Stomach (tissue), 19 donors: Measurements from ENCODE around the gene VMA21. TPM values are rescaled to one million over a fixed set of nuclear protein-coding genes. Genes with fewer than 3 reads are reported as not detected.

ENCODE experiments used
- DNase-seq, 2 donors: peaks; one replicate each; pipeline versions ENCODE4 v3.0.0 to v3.0.0-alpha.2; 2013 to 2019
- H3K27ac ChIP-seq, 5 donors: fragments of 200-600 bp in 4 of 5; sonication (generic) in 4 of 5; one replicate each; pipeline ENCODE4 v1.5.1; 2013 to 2019; ENCODE audit warnings: mild to moderate bottlenecking in 1 of 5, moderate library complexity in 1 of 5
- H3K27me3 ChIP-seq, 3 donors: fragments of 200-600 bp; sonication (generic); one replicate each; pipeline ENCODE4 v1.5.1; 2017 to 2019; ENCODE audit warnings: mixed run types in 1 of 3
- H3K36me3 ChIP-seq, 4 donors: fragments of 200-600 bp; sonication (generic); 1 replicate in 3 of 4; 2 replicates in 1 of 4; pipeline ENCODE4 v1.5.1; 2016 to 2019
- H3K4me1 ChIP-seq, 4 donors: fragments of 200-600 bp; sonication (generic); one replicate each; pipeline ENCODE4 v1.5.1; 2016 to 2019
- H3K4me3 ChIP-seq, 4 donors: fragments of 200-600 bp; sonication (generic) in 3 of 4; one replicate each; pipeline ENCODE4 v1.5.1; 2016 to 2019; ENCODE audit warnings: mild to moderate bottlenecking in 1 of 4
- H3K9me3 ChIP-seq, 4 donors: fragments of 200-600 bp; sonication (generic); one replicate each; pipeline ENCODE4 v1.5.1; 2016 to 2019
- CTCF ChIP-seq, 7 experiments: fragments of 450-650 bp in 4 of 7; fragments of 200-600 bp in 3 of 7; sonication (generic) in 3 of 7; IDR thresholded peaks; one replicate each; pipeline ENCODE4 v1.5.1; 2016 to 2019; ENCODE audit warnings: antibody characterized with exemption in 7 of 7, control low read depth in 2 of 7, mild to moderate bottlenecking in 1 of 7
- EP300 ChIP-seq: sonication (generic); formaldehyde crosslinking; IDR thresholded peaks from one replicate; pipeline ENCODE4 v1.6.1; 2017; ENCODE audit warnings: antibody characterized with exemption
- POLR2A ChIP-seq, 4 donors: fragments of 450-650 bp; IDR thresholded peaks; one replicate each; pipeline ENCODE4 v1.6.1; 2016; ENCODE audit warnings: antibody characterized with exemption in 4 of 4, control low read depth in 2 of 4, mild to moderate bottlenecking in 1 of 4, moderate library complexity in 1 of 4
- POLR2AphosphoS5 ChIP-seq, 3 donors: sonication (generic); formaldehyde crosslinking; IDR thresholded peaks; one replicate each; pipeline ENCODE4 v1.6.1; 2016; ENCODE audit warnings: antibody characterized with exemption in 3 of 3
- WGBS, 5 donors: extraction: QIAGEN DNeasy Blood & Tissue Kit in 3 of 5; methylation state at CpG; one replicate each; pipeline versions ENCODE4 v1.1.5 to v1.1.7; 2013 to 2018; 5-methylcytosine and 5-hydroxymethylcytosine counted together
- intact Hi-C: fragments of 100-400 bp; cut with DNase I; formaldehyde crosslinking; loops from one replicate; pipeline ENCODE4 v1.15.1; 2023; ENCODE audit warnings: low total_unique reads
- long read RNA-seq, 10 donors: transcript quantifications; one replicate each; lab custom pipeline, GENCODE V29; 2026
- polyA plus RNA-seq, 3 donors: library from polyadenylated mRNA; stranded (reverse); fragments of 200-250 nt; gene quantifications; one replicate each; pipeline ENCODE4 v1.2.3, GENCODE V29; 2013
- total RNA-seq, 5 donors: library from RNA; depleted of rRNA; stranded (reverse); fragments of >200 nt; gene quantifications; one replicate each; pipeline versions ENCODE4 v1.1.0 to v1.2.3, GENCODE V29; 2014 to 2016
- donor health status: healthy with polysubstance abuse.
- donor health status: Bipolar disorder and iron deficiency.
- donor health status: healthy.

Gene VMA21
- total RNA-seq: 10 to 100 TPM in 3 of 5 donors, under 1 TPM in 2; 0.29 to 35.8 (median 12.1) TPM
- 1 to 10 TPM; 5.6 to 6.8 (median 6.1) TPM for polyA plus RNA-seq
- long read RNA-seq, donor 1, full-length matches to known transcripts: 2 of 2 reads
- long read RNA-seq, donor 1, partial matches to known transcripts: 0 of 2 reads
- long read RNA-seq, donor 1, other reads (novel, unspliced or antisense): 0 of 2 reads
- long read RNA-seq, donor 2, full-length matches to known transcripts: 5 of 5 reads
- long read RNA-seq, donor 2, partial matches to known transcripts: 0 of 5 reads
- long read RNA-seq, donor 2, other reads (novel, unspliced or antisense): 0 of 5 reads
- long read RNA-seq, donor 3, full-length matches to known transcripts: 3 of 3 reads
- long read RNA-seq, donor 3, partial matches to known transcripts: 0 of 3 reads
- long read RNA-seq, donor 3, other reads (novel, unspliced or antisense): 0 of 3 reads
- long read RNA-seq, donor 4: 0 reads
- long read RNA-seq, donor 5, full-length matches to known transcripts: 7 of 7 reads
- long read RNA-seq, donor 5, partial matches to known transcripts: 0 of 7 reads
- long read RNA-seq, donor 5, other reads (novel, unspliced or antisense): 0 of 7 reads
- long read RNA-seq, donor 6, full-length matches to known transcripts: 10 of 10 reads
- long read RNA-seq, donor 6, partial matches to known transcripts: 0 of 10 reads
- long read RNA-seq, donor 6, other reads (novel, unspliced or antisense): 0 of 10 reads
- long read RNA-seq, donor 7, full-length matches to known transcripts: 10 of 10 reads
- long read RNA-seq, donor 7, partial matches to known transcripts: 0 of 10 reads
- long read RNA-seq, donor 7, other reads (novel, unspliced or antisense): 0 of 10 reads
- long read RNA-seq, donor 8, full-length matches to known transcripts: 8 of 8 reads
- long read RNA-seq, donor 8, partial matches to known transcripts: 0 of 8 reads
- long read RNA-seq, donor 8, other reads (novel, unspliced or antisense): 0 of 8 reads
- long read RNA-seq, donor 9, full-length matches to known transcripts: 5 of 5 reads
- long read RNA-seq, donor 9, partial matches to known transcripts: 0 of 5 reads
- long read RNA-seq, donor 9, other reads (novel, unspliced or antisense): 0 of 5 reads
- long read RNA-seq, donor 10, full-length matches to known transcripts: 3 of 3 reads
- long read RNA-seq, donor 10, partial matches to known transcripts: 0 of 3 reads
- long read RNA-seq, donor 10, other reads (novel, unspliced or antisense): 0 of 3 reads

GRCh38 chrX:151396825-151397740 is at the start of gene VMA21:
Gene VMA21, plus strand, starts transcription at chrX:151397206. Its CDS starts 103 bp downstream, at chrX:151397309.
- H3K27me3 ChIP-seq: no peaks in the 10 kb centered on the region
- DNase-seq: peak; percentile 88 to 95
- H3K27ac ChIP-seq: peak within 1 kb of the TSS; percentile 88 to 96 (median 94)
- 0 to 39% (median 6%) methylated on average over 7 to 94 of the region's 97 CpGs for WGBS, 5 donors
- no peaks in the 10 kb centered on the region for H3K9me3 ChIP-seq
- peaks cover 0 to 39% (median 21%) of the 10 kb centered on the region in 4 donors for H3K4me1 ChIP-seq
- TF ChIP-seq EP300: no peak
- no peak for TF ChIP-seq POLR2A (IDR thresholded peaks at IDR 0.05)
- no peak for TF ChIP-seq CTCF (IDR thresholded peaks at IDR 0.05)
- TF ChIP-seq POLR2AphosphoS5 (IDR thresholded peaks at IDR 0.05): peak in 2 of 3 donors; percentile 35 to 60
- intact Hi-C loops: no loop called here
- H3K4me3 ChIP-seq: peak within 1 kb of the TSS; percentile 63 to 73 (median 72)
- H3K36me3 ChIP-seq: no peaks in the 10 kb centered on the region

GRCh38 chrX:151359341-151359740 is 37.7 kb upstream of the VMA21 start:
- intact Hi-C loops: no loop called here
- Histone ChIP-seq H3K4me3 (no peak overlapping the region), H3K36me3 (no peaks in the 10 kb centered on the region), H3K9me3 (no peaks in the 10 kb centered on the region), H3K27me3 (peaks cover 0 to 14% (median 0%) of the 10 kb centered on the region in 3 donors), H3K27ac (no peak overlapping the region), H3K4me1 (peaks cover 0 to 5% (median 3%) of the 10 kb centered on the region in 4 donors)
- WGBS, 5 donors: 50 to 75% (median 57%) methylated on average over 3 of the region's 3 CpGs
- TF ChIP-seq POLR2AphosphoS5 (IDR thresholded peaks at IDR 0.05) (no peak), CTCF (IDR thresholded peaks at IDR 0.05) (no peak), EP300 (no peak), POLR2A (IDR thresholded peaks at IDR 0.05) (no peak)
- no peak for DNase-seq

GRCh38 chrX:151359931-151360871 is 36.8 kb upstream of the VMA21 start:
- H3K4me3 ChIP-seq: no peak overlapping the region
- H3K9me3 ChIP-seq: no peaks in the 10 kb centered on the region
- peak in 3 of 7 experiments; percentile 16 to 30 (median 26) for TF ChIP-seq CTCF (IDR thresholded peaks at IDR 0.05)
- TF ChIP-seq EP300: no peak
- H3K4me1 ChIP-seq: peaks cover 0 to 5% (median 3%) of the 10 kb centered on the region in 4 donors
- H3K27me3 ChIP-seq: peaks cover 0 to 14% (median 0%) of the 10 kb centered on the region in 3 donors
- 8 to 25% (median 16%) methylated on average over 6 to 25 of the region's 25 CpGs for WGBS, 5 donors
- intact Hi-C loops: no loop called here
- no peak overlapping the region for H3K27ac ChIP-seq
- no peaks in the 10 kb centered on the region for H3K36me3 ChIP-seq
- peak; percentile 29 to 46 for DNase-seq
